HepG2 (cell line): Measurements from ENCODE around the gene ZNF786.

ENCODE experiments used
- EZH2 ChIP-seq: conservative IDR thresholded peaks from 2 replicates; pipeline ENCODE4 v1.6.1; 2012; ENCODE audit warnings: mild to moderate bottlenecking, low read depth, low read length, moderate library complexity
- HCFC1 ChIP-seq: fragments of 150-350 bp; IDR thresholded peaks from 2 replicates; pipeline ENCODE4 v1.6.1; 2014; ENCODE audit warnings: low read depth, low read length
- HOMEZ ChIP-seq: IDR thresholded peaks from 2 replicates; pipeline ENCODE4 v1.6.1; 2016; ENCODE audit warnings: low read depth
- MXI1 ChIP-seq: IDR thresholded peaks from 3 replicates; pipeline ENCODE4 v1.6.1; 2012; ENCODE audit warnings: low read depth, low read length, inconsistent platforms, borderline replicate concordance
- POLR2A ChIP-seq, 2 experiments: IDR thresholded peaks; 2 replicates each; pipeline ENCODE4 v1.6.1; 2011; ENCODE audit warnings: low read depth in 2 of 2, low read length in 2 of 2, mild to moderate bottlenecking in 1 of 2, moderate library complexity in 1 of 2; ENCODE audit not compliant: insufficient read depth in 1 of 2
- SMARCC2 ChIP-seq: fragments of 450-650 bp; IDR thresholded peaks from 2 replicates; pipeline ENCODE4 v1.6.1; 2017; ENCODE audit warnings: antibody characterized with exemption, mild to moderate bottlenecking
- SP140L ChIP-seq: sonication (generic); formaldehyde crosslinking; IDR thresholded peaks from 2 replicates; pipeline ENCODE4 v1.4.0; 2020; ENCODE audit warnings: missing genetic modification reagents, borderline replicate concordance
- ZHX2 ChIP-seq, 2 experiments: sonication (generic) in 1 of 2; formaldehyde crosslinking in 1 of 2; IDR thresholded peaks; 2 replicates each; pipeline versions ENCODE4 v1.6.1 to v1.9.0; 2014 to 2022; ENCODE audit warnings: antibody characterized with exemption in 1 of 2, borderline replicate concordance in 1 of 2, inconsistent platforms in 1 of 2, low read depth in 1 of 2, missing genetic modification reagents in 1 of 2
- ZNF24 ChIP-seq: fragments of 450-650 bp; IDR thresholded peaks from 2 replicates; pipeline ENCODE4 v1.6.1; 2017; ENCODE audit warnings: antibody characterized with exemption, mild to moderate bottlenecking
- ZNF274 ChIP-seq: sonication (generic); formaldehyde crosslinking; IDR thresholded peaks from 2 replicates; pipeline ENCODE4 v1.5.1; 2020; ENCODE audit warnings: mild to moderate bottlenecking, missing genetic modification reagents
- ZNF431 ChIP-seq: sonication (generic); formaldehyde crosslinking; IDR thresholded peaks from 2 replicates; pipeline ENCODE4 v1.9.0; 2022; ENCODE audit warnings: missing genetic modification reagents, low read depth, mild to moderate bottlenecking, borderline replicate concordance
- ZNF619 ChIP-seq: sonication (generic); formaldehyde crosslinking; IDR thresholded peaks from 2 replicates; pipeline ENCODE4 v1.4.0; 2020; ENCODE audit warnings: mild to moderate bottlenecking, missing genetic modification reagents
- TF ChIP-seq, protein P1 (sequence below), 2 experiments: sonication (generic) in 1 of 2; formaldehyde crosslinking in 1 of 2; IDR thresholded peaks; 2 replicates each; pipeline versions ENCODE4 v1.4.0 to v1.6.1; 2018 to 2020; ENCODE audit warnings: missing genetic modification reagents in 2 of 2, borderline replicate concordance in 1 of 2, low read depth in 1 of 2, mild to moderate bottlenecking in 1 of 2, missing biosample characterization in 1 of 2
- TF ChIP-seq, protein P2 (sequence below): sonication (generic); formaldehyde crosslinking; IDR thresholded peaks from 2 replicates; pipeline ENCODE4 v1.5.0; 2020; ENCODE audit warnings: mild to moderate bottlenecking, missing genetic modification reagents, moderate library complexity

DNA sequence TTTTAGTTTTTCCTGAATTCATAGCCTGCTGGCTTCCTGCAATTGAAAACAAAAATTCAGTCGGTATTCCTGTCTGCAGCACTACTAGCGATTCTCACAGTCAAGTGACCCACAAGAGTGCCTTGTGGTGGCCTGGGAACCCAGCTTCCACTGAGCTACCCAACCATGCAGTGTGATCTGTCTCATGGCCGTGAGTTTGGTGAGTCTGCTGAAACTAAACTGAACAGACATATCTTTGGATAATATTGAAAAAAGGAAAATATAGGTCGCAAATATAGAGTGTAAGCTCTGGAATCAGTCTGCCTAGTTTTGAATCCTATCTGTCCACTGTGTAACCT, 18.1 kb downstream of the ZNF786 start:
- TF ChIP-seq ZNF619 (CRISPR knock-in tag) (no peak), ZNF431 (no peak), HOMEZ (CRISPR knock-in tag) (no peak), SP140L (CRISPR knock-in tag) (no peak), POLR2A (IDR thresholded peaks at IDR 0.05; ENCODE audit: insufficient read depth in 1 of 2, low read depth in 2 of 2, low read length in 2 of 2) (no peak), MXI1 (no peak), ZNF274 (CRISPR knock-in tag) (no peak), ZNF24 (no peak), EZH2 (no peak), SMARCC2 (no peak), HCFC1 (no peak), ZHX2 (IDR thresholded peaks at IDR 0.05; ENCODE audit: low read depth) (no peak), ZHX2 (CRISPR knock-in tag; IDR thresholded peaks at IDR 0.05; ENCODE audit: borderline replicate concordance) (no peak)
- TF ChIP-seq, protein P1, sequence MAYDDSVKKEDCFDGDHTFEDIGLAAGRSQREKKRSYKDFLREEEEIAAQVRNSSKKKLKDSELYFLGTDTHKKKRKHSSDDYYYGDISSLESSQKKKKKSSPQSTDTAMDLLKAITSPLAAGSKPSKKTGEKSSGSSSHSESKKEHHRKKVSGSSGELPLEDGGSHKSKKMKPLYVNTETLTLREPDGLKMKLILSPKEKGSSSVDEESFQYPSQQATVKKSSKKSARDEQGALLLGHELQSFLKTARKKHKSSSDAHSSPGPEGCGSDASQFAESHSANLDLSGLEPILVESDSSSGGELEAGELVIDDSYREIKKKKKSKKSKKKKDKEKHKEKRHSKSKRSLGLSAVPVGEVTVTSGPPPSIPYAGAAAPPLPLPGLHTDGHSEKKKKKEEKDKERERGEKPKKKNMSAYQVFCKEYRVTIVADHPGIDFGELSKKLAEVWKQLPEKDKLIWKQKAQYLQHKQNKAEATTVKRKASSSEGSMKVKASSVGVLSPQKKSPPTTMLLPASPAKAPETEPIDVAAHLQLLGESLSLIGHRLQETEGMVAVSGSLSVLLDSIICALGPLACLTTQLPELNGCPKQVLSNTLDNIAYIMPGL (CRISPR knock-in tag; IDR thresholded peaks at IDR 0.05; ENCODE audit: borderline replicate concordance in 1 of 2, low read depth in 1 of 2): no peak
- TF ChIP-seq, protein P2, sequence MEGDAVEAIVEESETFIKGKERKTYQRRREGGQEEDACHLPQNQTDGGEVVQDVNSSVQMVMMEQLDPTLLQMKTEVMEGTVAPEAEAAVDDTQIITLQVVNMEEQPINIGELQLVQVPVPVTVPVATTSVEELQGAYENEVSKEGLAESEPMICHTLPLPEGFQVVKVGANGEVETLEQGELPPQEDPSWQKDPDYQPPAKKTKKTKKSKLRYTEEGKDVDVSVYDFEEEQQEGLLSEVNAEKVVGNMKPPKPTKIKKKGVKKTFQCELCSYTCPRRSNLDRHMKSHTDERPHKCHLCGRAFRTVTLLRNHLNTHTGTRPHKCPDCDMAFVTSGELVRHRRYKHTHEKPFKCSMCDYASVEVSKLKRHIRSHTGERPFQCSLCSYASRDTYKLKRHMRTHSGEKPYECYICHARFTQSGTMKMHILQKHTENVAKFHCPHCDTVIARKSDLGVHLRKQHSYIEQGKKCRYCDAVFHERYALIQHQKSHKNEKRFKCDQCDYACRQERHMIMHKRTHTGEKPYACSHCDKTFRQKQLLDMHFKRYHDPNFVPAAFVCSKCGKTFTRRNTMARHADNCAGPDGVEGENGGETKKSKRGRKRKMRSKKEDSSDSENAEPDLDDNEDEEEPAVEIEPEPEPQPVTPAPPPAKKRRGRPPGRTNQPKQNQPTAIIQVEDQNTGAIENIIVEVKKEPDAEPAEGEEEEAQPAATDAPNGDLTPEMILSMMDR: no peak
